DMS153 treated with DMSO at 0.1 percent for 48 hours (cell line): ENCODE results near the gene ZFP69B.
"Not testable (repeated sequence)": the region's sequence is repeated elsewhere in the genome, so short reads cannot be mapped to it uniquely, and the experiment has no call there.

Source experiments
- DNase-seq: peaks from one replicate; lab custom pipeline; 2025; ENCODE audit not compliant: unreplicated experiment; lab: John Stamatoyannopoulos, UW

Gene ZFP69B

DNA sequence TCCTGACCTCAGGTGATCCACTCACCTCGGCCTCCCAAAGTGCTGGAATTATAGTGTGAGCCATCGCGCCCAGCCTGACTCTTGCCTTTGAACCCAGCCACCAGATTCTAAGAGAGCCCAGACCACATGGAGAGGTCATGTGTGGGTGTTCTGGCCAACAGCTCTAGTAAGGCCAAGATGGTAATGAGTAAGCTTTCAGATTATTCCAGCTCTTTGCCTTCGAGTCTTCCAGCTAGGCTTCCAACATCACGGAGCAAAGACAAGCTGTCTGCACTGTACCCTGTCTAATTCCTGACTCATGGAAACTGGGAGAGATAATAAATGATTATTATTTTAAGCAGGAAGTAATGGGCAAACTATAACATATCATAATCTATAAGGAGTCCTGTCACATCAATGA, 14.8 kb upstream of the ZFP69B start:
- DNase-seq = no peak

- DNase-seq = no peak
Measured at GRCh38 chr1:40435876-40436275, 14.4 kb upstream of the ZFP69B start.

DNA sequence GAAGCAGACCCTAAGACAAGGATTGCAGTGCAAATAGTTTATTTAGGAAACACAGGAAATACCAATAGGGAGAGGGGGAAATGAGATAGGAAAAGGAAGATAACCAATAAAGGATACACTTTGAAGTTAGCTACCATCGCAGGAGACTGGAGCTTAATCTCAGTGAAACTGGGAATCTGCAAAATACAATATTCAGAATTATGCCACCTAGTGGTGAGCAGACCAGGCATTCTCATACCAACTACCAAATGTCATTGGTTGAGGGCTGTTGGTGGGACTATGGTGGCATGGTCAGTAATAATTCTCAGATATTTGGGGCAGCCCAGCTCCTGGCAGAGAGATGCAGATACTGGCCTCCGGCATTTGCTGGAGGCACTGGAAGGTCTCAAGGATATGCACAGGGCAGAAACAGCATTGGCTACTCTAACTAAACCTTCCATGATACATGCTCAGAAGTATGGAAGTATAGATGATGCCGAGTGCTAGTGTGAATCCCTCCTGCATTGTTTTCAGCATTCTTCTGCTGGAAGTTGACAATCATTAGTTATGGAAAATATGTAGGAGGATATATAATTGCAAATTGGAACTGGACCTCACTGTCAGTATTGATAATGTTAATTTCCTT, 11.8 kb upstream of the ZFP69B start:
- DNase-seq = no peak

GRCh38 chr1:40439247-40439646, 11.0 kb upstream of the ZFP69B start:
- DNase-seq = no peak

- DNase-seq = no peak
Measured at GRCh38 chr1:40450495-40451237, 390 bp downstream of the ZFP69B start.

DNA sequence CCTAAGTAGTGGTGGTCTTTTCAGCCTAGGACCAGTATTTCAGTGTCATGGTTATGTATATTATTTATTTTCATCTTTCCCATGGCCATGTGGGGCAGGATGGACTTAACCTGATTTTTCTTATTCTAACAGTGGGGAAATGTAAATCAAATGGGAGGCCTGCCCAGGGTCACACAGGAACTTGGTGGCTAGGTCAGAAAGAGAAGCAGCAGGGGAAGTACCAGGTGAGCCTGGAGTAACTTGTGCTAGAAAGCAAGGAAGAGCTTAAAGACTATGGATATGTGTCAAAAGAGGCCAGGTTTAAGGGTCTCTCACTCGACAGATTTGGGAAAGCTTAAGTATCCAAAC, 936 bp downstream of the ZFP69B start:
- DNase-seq = no peak

DNA sequence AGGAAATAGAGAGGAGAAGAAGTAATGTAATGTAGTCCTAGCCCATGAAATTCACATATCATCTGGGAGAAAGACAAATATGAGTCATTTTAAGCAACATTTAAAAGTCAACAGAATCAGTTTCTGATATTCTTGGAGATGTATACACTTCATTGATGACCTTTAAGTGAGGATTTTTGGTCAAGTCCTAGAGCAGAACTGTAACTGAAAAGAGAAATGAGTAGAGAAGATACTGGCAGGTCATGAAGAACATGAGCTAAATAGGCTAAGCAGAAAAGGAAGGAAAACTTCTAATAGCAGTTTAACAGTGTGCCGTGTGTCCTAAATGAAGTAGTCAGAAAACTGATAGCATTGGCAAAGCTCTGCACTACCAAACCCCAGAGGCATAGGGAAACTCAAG, 4.6 kb downstream of the ZFP69B start:
- no peak for DNase-seq

GRCh38 chr1:40462956-40463590, 12.8 kb downstream of the ZFP69B start:
- no peak for DNase-seq

GRCh38 chr1:40469327-40469726, 19.1 kb downstream of the ZFP69B start:
- no peak for DNase-seq

DNA sequence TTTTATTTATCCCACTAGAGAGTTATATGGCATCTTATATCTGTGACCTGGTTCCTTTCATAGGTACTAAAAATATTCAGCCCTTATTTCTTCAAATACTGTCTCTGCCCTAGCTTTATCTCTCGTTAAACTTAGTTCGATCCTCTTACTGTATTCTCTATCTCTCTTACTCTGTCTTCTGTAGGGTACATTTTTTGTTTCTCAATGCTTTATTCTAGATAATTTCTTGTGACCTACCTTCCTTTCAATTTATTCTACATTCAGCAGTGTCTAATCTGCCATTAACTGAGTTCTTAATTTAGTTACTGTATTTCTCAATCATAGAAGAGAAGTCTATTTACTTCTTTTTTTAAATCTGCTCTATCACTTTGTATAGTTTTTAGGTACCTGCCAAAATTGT, 25.0 kb downstream of the ZFP69B start:
- no peak for DNase-seq

DNA sequence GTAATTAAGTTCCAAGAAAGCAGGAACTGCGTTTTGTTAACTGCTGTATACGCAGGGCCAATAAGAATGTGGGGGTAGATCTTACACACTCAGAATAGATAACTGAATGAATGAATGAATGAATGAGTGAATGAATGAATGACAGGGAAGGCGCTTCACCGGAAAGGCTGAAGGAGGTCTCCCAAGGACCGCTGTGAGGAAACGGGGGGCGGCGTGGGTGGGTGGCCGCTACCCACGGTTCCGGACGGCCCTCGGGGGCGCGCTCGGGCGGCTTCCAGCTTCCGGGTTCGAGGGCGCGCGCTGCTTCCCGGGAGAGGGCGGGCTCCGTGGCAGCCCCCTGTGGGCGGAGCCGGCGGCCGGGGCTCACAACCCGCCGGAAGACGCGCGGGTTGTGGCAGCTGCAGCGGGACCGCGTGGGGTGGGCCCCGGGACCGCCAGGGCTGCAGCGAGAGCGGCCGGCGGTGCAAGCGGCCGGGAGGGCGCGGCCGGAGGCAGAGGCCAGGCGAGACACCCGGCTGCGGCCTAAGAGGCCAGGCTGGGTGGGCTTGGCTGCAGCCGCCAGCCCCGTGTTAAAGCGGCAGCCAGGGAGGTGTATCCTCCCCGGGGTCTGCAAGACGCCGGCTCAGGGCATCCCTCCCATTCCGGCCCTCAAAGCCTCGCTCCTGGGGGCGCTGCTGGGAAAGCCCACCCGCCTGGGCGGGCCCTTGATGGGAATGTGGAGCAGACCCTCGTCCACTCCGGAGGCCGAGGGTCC, 26.8 kb downstream of the ZFP69B start, which contains the start of gene ZFP69:
Gene ZFP69 (plus strand): TSS at position 367 of the 754 bp plus-strand sequence. CDS start 2,072 bp downstream, outside the sequence.
- DNase-seq = peak; percentile 86

GRCh38 chr1:40477678-40478053, 27.4 kb downstream of the ZFP69B start:
- peak; percentile 64 for DNase-seq

- DNase-seq = no peak
Measured at GRCh38 chr1:40478276-40478675, 28.0 kb downstream of the ZFP69B start.

DNA sequence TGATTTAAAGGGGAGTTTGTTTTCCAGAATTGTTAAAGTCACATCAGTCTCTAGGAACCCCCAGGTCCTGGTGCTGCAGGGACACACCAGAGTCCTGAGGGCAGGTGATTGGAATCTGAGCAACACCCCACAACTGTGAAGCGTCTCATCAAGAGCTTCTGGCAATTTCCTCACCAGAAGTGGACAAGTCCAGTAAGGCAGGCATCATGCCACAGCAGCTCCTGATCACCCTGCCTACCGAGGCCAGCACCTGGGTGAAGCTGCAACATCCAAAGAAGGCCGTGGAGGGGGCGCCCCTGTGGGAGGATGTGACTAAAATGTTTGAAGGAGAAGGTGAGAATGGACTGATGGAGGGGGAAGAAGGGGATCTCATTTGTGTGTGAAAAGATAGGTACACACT, 28.9 kb downstream of the ZFP69B start:
- DNase-seq = no peak

- no peak for DNase-seq
Measured at GRCh38 chr1:40495315-40495903, 45.1 kb downstream of the ZFP69B start.

DNA sequence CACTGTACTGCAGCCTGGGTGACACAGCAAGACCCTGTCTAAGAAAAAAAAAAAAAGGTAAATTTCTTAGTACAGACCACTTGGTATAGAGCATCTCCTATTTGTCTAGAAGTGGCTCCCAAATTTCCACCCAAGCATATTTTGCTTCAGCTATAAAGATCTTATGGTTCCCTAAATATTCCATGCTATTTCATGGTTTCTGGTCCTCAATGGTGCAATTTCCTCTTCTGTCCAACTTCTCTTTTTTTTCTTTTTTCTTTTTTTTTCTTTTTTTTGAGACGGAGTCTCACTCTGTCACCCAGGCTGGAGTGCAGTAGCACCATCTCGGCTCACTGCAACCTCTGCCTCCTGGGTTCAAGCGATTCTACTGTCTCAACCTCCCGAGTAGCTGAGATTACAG, 52.4 kb downstream of the ZFP69B start:
- not testable (repeated sequence) for DNase-seq

GRCh38 chr1:40507973-40508372, 57.7 kb downstream of the ZFP69B start:
- DNase-seq = no peak

DNA sequence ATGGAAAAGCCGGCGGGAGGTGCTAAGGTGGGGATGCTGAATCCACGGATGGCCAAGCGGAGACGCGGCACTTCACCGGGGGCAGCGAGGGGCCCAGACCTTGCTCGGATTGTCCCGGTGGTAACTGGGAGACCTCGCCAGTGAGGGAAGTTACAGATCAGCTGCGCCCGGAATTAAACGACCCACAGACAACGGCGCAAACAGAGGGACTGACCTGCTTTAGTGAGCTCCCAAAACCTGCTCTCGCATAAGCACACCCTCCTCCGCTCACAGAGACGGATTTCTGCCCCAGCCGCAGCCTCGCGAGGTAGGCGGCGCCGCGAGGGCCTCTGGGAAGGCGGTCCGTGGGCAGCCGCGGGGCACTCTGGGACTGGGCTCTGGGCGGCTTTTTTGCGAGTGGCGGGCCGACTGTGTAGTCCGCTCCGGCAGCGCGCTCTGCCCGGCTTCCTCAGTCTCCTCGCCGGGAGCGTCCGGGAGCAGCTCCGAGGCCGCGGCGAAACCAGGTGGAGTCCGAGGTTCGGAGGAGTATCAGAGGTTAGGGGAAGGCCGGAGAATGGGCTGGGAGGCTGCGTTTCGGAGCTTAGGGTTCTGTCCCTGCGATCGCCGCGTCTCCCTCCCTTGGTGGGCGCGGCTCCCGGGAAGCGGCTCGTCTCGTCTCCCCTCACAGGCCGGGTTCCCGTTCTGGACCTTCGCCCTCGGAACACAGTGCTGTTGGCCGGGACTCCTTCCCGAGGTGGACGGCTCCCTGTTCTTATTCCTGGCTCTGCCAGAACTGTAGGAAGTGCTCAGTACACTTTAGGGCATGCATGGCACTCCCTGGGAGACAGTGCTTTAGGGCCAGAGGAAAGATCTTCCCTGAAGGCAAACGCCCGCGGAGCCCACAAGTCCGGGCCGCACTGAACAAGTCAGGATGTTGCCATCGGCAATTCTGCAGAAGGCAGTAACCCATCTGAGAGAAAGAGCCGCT, 58.4 kb downstream of the ZFP69B start, which contains the start of gene EXO5:
Gene EXO5 (plus strand): TSS at position 393 of the 967 bp plus-strand sequence. CDS start 5,778 bp downstream, outside the sequence.
- peak; percentile 95 for DNase-seq
